ENCODE data around the gene IGHMBP2.

DNA sequence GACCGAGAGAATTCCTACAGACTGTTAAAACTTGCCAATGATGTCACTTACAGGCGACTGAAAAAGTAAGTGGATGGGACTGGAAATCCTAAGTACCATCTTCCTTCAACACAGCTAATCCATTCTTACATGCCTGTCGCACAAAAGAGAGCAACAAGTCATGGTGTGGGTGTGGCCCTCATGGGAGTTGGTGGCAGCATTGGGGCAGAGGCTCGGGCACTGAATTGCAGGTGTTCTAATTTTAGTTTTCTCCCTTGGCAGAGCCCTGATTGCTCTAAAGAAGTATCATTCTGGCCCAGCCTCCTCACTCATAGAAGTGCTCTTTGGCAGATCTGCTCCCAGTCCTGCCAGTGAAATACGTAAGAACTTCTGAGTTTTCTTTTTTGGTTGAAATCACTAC is 4.6 kb downstream of the IGHMBP2 start:
- TF ChIP-seq, protein P1, sequence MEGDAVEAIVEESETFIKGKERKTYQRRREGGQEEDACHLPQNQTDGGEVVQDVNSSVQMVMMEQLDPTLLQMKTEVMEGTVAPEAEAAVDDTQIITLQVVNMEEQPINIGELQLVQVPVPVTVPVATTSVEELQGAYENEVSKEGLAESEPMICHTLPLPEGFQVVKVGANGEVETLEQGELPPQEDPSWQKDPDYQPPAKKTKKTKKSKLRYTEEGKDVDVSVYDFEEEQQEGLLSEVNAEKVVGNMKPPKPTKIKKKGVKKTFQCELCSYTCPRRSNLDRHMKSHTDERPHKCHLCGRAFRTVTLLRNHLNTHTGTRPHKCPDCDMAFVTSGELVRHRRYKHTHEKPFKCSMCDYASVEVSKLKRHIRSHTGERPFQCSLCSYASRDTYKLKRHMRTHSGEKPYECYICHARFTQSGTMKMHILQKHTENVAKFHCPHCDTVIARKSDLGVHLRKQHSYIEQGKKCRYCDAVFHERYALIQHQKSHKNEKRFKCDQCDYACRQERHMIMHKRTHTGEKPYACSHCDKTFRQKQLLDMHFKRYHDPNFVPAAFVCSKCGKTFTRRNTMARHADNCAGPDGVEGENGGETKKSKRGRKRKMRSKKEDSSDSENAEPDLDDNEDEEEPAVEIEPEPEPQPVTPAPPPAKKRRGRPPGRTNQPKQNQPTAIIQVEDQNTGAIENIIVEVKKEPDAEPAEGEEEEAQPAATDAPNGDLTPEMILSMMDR (IDR thresholded peaks at IDR 0.05; ENCODE audit: insufficient read depth, low read length, poor library complexity, severe bottlenecking): no peak
- TF ChIP-seq EZH2phosphoT487 (conservative IDR thresholded peaks at IDR 0.05; ENCODE audit: low read length): no peak

Data from SU-DHL-6 (cell line).